HPDE6-E6E7 (cell line): ENCODE measurements around the gene ERCC6.

Experiments used
- DNase-seq: peaks from one replicate; pipeline ENCODE4 v3.0.0; 2011; ENCODE audit warnings: missing footprints; ENCODE audit errors: extremely low spot score

The ERCC6 gene

GRCh38 chr10:49538381-49539319 is at the start of gene ERCC6:
Gene ERCC6 (minus strand): TSS chr10:49539121.
- peak; percentile 100 for DNase-seq

GRCh38 chr10:49587981-49588380 is 49.1 kb upstream of the ERCC6 start:
- DNase-seq, result no peak

GRCh38 chr10:49585387-49585786 is 46.5 kb upstream of the ERCC6 start:
- DNase-seq, result no peak

GRCh38 chr10:49579621-49580020 is 40.7 kb upstream of the ERCC6 start:
- no peak for DNase-seq

- DNase-seq, result no peak
Measured at GRCh38 chr10:49578392-49578791, 39.5 kb upstream of the ERCC6 start.

- no peak for DNase-seq
Measured at GRCh38 chr10:49577182-49577925, 38.4 kb upstream of the ERCC6 start.

- DNase-seq, result no peak
Measured at GRCh38 chr10:49575489-49576072, 36.7 kb upstream of the ERCC6 start.

GRCh38 chr10:49572594-49573114 is 33.7 kb upstream of the ERCC6 start:
- DNase-seq, result no peak

GRCh38 chr10:49571388-49571787 is 32.5 kb upstream of the ERCC6 start:
- DNase-seq, result no peak

GRCh38 chr10:49569031-49569631 is 30.2 kb upstream of the ERCC6 start:
- DNase-seq, result no peak

- DNase-seq, result no peak
Measured at GRCh38 chr10:49568235-49568634, 29.3 kb upstream of the ERCC6 start.

GRCh38 chr10:49567810-49568209 is 28.9 kb upstream of the ERCC6 start:
- no peak for DNase-seq

GRCh38 chr10:49564461-49565009 is 25.6 kb upstream of the ERCC6 start:
- no peak for DNase-seq

GRCh38 chr10:49562893-49563292 is 24.0 kb upstream of the ERCC6 start:
- DNase-seq, result no peak

- DNase-seq, result no peak
Measured at GRCh38 chr10:49560526-49560925, 21.6 kb upstream of the ERCC6 start.

- no peak for DNase-seq
Measured at GRCh38 chr10:49559476-49559875, 20.6 kb upstream of the ERCC6 start.

- no peak for DNase-seq
Measured at GRCh38 chr10:49558190-49558589, 19.3 kb upstream of the ERCC6 start.

GRCh38 chr10:49557681-49558080 is 18.8 kb upstream of the ERCC6 start:
- no peak for DNase-seq

GRCh38 chr10:49556723-49557122 is 17.8 kb upstream of the ERCC6 start:
- DNase-seq, result no peak

- DNase-seq, result peak; percentile 57
Measured at GRCh38 chr10:49552277-49552676, 13.4 kb upstream of the ERCC6 start.

GRCh38 chr10:49550563-49550962 is 11.6 kb upstream of the ERCC6 start:
- DNase-seq, result peak; percentile 16
